ENCODE results near the gene TMEM82.

TMEM82 gene

DNA sequence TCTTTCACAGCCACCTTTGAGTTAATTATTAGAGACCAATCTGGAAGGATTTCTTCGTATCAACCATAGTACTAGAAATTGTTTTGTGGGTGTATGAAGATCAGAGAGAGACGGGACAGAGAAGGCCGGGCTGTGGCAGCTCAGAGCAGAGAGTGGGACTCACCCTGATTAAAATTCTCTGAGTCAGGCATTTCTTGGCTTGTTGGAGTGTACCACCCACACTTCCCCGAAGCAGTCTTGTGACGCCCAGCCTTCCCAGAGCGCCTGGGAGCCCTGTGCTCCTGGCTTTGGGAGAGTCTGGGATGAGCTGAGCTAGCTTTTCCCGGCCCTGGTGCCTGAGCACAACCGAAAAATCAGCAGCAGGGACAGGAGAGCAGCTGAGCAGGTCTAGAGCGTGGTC lies 38.7 kb upstream of the TMEM82 start:
- peak overlapping the region; percentile 18; the same call in 1 of the 2 replicates for H3K27ac ChIP-seq
- TF ChIP-seq, protein P1, sequence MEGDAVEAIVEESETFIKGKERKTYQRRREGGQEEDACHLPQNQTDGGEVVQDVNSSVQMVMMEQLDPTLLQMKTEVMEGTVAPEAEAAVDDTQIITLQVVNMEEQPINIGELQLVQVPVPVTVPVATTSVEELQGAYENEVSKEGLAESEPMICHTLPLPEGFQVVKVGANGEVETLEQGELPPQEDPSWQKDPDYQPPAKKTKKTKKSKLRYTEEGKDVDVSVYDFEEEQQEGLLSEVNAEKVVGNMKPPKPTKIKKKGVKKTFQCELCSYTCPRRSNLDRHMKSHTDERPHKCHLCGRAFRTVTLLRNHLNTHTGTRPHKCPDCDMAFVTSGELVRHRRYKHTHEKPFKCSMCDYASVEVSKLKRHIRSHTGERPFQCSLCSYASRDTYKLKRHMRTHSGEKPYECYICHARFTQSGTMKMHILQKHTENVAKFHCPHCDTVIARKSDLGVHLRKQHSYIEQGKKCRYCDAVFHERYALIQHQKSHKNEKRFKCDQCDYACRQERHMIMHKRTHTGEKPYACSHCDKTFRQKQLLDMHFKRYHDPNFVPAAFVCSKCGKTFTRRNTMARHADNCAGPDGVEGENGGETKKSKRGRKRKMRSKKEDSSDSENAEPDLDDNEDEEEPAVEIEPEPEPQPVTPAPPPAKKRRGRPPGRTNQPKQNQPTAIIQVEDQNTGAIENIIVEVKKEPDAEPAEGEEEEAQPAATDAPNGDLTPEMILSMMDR (conservative IDR thresholded peaks at IDR 0.05), result no peak

DNA sequence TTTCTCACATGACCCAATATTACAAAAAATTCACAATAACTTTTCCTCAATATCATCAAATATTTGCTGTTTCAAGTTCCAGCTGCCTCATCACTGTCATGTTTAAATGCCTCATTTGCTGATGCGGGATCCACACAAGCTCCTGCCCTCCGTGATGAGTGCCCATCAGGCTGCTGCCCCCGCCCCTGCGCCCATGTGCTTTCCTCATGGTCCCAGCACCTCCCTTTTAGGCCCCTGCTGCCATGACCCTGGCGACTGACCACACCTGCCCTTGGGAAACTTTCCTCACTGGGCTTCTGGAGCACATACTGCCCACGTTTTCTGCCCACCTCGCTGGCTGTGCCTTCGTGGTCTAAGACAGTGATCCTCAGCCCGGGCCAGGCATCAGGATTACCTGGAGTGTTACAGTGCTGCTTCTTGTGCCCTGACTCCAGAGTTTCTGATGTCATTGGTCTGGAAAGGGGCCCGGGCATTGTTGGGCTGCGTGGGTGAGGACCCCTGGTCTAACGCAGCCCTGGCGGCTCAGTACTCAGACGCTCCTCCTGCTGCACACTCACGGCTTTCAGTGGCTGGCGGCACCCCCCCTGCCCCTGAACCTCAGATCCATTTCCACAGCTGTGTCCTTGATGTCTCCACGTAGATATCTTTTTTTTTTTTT lies 37.6 kb upstream of the TMEM82 start:
- TF ChIP-seq, protein P1 (conservative IDR thresholded peaks at IDR 0.05), result no peak
- no peak overlapping the region for H3K27ac ChIP-seq

DNA sequence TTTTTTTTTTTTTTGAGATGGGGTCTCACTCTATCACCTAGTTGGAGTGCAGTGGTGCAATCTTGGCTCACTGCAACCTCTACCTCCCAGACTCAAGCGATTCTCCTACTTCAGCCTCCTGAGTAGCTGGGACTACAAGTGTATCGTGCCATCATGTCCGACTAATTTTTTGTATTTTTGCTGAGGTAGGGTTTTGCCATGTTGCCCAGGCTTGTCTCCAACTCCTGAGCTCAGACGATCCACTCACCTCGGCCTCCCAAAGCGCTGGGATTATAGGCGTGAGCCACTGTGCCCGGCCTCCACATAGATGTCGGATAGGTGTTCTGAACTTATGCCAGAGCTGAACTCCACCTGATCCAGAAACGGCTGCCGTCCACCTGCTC lies 37.1 kb upstream of the TMEM82 start:
- no peak overlapping the region for H3K27ac ChIP-seq
- TF ChIP-seq, protein P1 (conservative IDR thresholded peaks at IDR 0.05), result no peak

DNA sequence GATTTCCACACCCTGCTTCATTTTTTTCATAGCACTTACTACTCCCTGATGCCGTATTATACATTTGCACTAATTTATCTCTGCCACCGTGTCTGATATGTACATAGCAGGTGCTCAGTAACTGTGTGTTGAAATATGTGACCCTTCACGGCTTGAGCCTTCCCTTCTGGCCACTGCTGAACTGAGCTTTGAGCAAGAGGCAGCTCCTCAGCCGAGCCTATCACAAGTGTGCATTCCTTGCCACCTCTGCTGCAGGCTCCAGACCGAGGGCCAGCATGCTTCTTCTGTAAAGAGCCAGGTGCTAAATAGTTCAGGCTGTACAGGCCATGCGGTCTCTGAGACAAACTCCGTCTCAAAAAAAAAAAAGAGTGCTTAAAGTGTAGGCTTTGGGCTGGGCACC lies 35.5 kb upstream of the TMEM82 start:
- TF ChIP-seq, protein P1 (conservative IDR thresholded peaks at IDR 0.05), result no peak
- no peak overlapping the region for H3K27ac ChIP-seq

DNA sequence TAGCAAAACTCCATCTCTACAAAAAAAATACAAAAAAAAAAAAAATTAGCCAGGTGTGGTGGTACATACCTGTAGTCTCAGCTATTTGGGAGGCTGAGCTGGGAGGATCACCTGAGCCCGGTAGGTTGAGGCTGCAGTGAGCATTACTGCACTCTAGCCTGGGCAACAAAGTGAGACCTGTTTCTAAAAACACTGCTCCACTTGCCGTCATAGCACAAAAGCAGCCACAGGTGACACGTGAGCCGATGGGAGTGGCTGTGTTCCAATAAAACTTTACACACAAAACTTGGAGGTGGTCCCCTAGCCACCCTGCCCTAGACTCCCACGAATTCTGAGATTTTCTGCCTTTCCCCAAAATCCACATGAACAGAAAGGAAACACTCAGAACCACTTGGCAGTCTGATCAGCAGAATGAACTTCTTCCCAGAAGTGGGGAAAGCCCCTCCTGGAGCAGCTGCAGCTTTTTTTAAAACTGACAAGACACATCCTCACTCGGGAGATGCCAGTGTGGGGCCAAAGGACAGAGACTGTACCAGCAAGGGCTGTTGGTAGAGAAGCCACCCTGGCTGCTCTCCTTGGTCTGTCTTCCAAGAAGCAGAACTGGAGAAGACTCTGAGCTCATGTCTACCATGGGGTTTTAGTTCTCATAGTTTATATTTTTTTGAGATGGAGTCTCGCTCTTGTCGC lies 34.9 kb upstream of the TMEM82 start:
- TF ChIP-seq, protein P1 (conservative IDR thresholded peaks at IDR 0.05), result no peak
- H3K27ac ChIP-seq, result no peak overlapping the region

DNA sequence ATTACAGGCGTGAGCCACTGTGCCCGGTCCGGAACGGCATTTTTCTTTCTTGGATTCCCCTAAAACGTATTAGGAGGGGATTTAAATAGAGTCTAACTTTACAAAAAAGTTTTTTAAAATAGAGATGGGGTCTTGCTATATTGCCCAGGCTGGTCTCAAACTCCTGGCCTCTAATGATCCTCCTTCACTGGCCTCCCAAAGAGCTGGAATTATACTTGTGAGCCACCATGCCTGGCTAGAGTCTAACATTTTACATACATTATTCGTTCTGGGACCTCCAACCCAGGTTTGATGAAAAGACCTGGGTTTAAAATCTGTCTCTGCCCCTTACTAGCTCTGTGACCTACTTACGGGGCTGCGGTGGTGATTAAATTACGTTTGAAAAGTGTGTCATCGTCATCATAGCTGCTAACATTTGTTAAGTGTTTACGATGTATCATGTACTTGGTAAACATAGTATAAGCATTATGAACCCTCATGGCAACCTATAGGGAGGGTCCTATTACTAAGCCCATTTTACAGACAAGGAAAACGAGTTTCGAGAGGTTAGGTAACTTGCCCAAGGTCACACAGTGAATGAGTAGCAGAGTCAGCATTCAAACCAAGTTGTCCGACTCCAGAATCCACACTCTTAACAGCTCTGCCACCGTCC lies 33.7 kb upstream of the TMEM82 start:
- no peak overlapping the region for H3K27ac ChIP-seq
- TF ChIP-seq, protein P1 (conservative IDR thresholded peaks at IDR 0.05), result no peak

DNA sequence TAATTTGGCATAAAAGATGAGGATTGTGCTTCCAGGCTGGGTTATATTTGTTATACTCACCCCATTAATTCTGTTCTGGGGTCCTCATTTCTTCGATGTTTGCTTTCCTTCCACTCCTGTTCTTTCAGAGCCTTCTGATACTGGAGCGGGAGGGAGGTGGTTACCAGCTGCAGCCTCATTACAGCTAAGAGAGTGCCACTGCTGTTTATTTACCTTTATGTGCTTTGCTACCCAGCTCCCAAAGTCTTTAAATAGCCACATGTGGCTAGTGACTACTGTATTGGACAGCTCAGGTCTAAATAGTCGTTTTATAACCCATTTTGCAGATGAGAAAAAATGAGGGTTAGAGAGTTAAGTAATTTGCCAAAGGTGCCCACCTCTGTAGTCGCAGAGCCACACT lies 33.1 kb upstream of the TMEM82 start:
- no peak overlapping the region for H3K27ac ChIP-seq
- TF ChIP-seq, protein P1 (conservative IDR thresholded peaks at IDR 0.05), result no peak

Measured in VCaP (cell line).